Stimulated activated CD8-positive, alpha-beta memory T cell treated with anti-CD3 and anti-CD28 coated beads, Interleukin-2, amount 100 ng/mL, for 1 hour (primary cell): ENCODE results near the gene TMPRSS13.

Experiments used
- DNase-seq, 2 donors: peaks; one replicate each; pipeline ENCODE4 v3.0.0-alpha.2; 2020; ENCODE audit warnings: low read depth in 2 of 2

TMPRSS13 gene

GRCh38 chr11:117855912-117856651 lies 73.1 kb downstream of the TMPRSS13 start:
- no peak for DNase-seq

- no peak for DNase-seq
Observed at GRCh38 chr11:117855186-117855845, 73.9 kb downstream of the TMPRSS13 start.

GRCh38 chr11:117852309-117852708 lies 76.9 kb downstream of the TMPRSS13 start:
- no peak for DNase-seq

GRCh38 chr11:117851852-117852251 lies 77.3 kb downstream of the TMPRSS13 start:
- no peak for DNase-seq

GRCh38 chr11:117851106-117851505 lies 78.1 kb downstream of the TMPRSS13 start:
- no peak for DNase-seq
